Measurements from ENCODE around the gene ZNF385A. TPM values are rescaled to one million over a fixed set of nuclear protein-coding genes. Genes with fewer than 3 reads are reported as not detected.

Gene ZNF385A
- total RNA-seq, 4 donors from 2014 or later: 3.3 to 21.0 (median 18.3) TPM

DNA sequence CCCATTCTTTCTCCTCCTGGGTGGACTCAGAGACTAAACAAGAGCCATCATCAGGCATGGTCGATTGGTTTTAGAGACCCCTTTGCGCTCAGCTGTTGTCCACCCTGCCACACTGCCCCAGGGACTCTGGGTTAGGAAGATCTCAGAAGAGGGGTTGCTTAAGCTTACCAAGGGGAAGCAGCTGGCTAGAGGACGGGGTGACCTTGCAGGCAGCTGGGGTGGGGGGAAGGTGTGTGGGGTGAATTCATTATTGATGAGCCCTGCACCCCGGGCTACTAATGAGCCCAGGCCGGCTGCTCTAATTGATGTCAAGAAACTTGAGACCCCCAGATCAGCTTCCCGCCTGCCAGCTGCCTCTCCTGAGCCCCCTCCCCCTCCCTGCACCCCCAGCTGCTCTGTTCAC, 8.7 kb upstream of the ZNF385A start:
- H3K27ac ChIP-seq: no peak overlapping the region
- intact Hi-C loops (cut with DNase I; ENCODE audit: low total_unique reads) (no loop called here), in situ Hi-C loops (cut with MboI; ENCODE audit: low sequenced_read_pairs in 4 of 4) (no loop called here)
- peaks cover 0 to 26% of the 10 kb centered on the region in 2 donors for H3K36me3 ChIP-seq
- H3K4me1 ChIP-seq: peaks cover 5 to 8% of the 10 kb centered on the region in 2 donors
- H3K9me3 ChIP-seq: no peaks in the 10 kb centered on the region
- no peaks in the 10 kb centered on the region for H3K27me3 ChIP-seq
- DNase-seq (no peak), ATAC-seq (no peak)
- no peak overlapping the region for H3K4me3 ChIP-seq
- TF ChIP-seq POLR2A (IDR thresholded peaks at IDR 0.05): no peak
- TF ChIP-seq, protein P1, sequence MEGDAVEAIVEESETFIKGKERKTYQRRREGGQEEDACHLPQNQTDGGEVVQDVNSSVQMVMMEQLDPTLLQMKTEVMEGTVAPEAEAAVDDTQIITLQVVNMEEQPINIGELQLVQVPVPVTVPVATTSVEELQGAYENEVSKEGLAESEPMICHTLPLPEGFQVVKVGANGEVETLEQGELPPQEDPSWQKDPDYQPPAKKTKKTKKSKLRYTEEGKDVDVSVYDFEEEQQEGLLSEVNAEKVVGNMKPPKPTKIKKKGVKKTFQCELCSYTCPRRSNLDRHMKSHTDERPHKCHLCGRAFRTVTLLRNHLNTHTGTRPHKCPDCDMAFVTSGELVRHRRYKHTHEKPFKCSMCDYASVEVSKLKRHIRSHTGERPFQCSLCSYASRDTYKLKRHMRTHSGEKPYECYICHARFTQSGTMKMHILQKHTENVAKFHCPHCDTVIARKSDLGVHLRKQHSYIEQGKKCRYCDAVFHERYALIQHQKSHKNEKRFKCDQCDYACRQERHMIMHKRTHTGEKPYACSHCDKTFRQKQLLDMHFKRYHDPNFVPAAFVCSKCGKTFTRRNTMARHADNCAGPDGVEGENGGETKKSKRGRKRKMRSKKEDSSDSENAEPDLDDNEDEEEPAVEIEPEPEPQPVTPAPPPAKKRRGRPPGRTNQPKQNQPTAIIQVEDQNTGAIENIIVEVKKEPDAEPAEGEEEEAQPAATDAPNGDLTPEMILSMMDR (IDR thresholded peaks at IDR 0.05 in 4 of 5, conservative IDR thresholded peaks at IDR 0.05 in 1 of 5): no peak

- intact Hi-C loops (cut with DNase I; ENCODE audit: low total_unique reads): no loop called here
- Histone ChIP-seq H3K4me1 (peaks cover 5 to 9% of the 10 kb centered on the region in 2 donors), H3K9me3 (no peaks in the 10 kb centered on the region), H3K36me3 (peaks cover 0 to 20% of the 10 kb centered on the region in 2 donors), H3K27me3 (no peaks in the 10 kb centered on the region), H3K27ac (no peak overlapping the region), H3K4me3 (no peak overlapping the region)
- no peak for TF ChIP-seq POLR2A (IDR thresholded peaks at IDR 0.05)
- TF ChIP-seq, protein P1 (IDR thresholded peaks at IDR 0.05 in 4 of 5, conservative IDR thresholded peaks at IDR 0.05 in 1 of 5): no peak
- DNase-seq (no peak), ATAC-seq (no peak)
- in situ Hi-C loops (cut with MboI; ENCODE audit: low sequenced_read_pairs in 4 of 4): no loop called here
These were observed 8.1 kb upstream of the ZNF385A start for GRCh38 chr12:54392485-54393206.

DNA sequence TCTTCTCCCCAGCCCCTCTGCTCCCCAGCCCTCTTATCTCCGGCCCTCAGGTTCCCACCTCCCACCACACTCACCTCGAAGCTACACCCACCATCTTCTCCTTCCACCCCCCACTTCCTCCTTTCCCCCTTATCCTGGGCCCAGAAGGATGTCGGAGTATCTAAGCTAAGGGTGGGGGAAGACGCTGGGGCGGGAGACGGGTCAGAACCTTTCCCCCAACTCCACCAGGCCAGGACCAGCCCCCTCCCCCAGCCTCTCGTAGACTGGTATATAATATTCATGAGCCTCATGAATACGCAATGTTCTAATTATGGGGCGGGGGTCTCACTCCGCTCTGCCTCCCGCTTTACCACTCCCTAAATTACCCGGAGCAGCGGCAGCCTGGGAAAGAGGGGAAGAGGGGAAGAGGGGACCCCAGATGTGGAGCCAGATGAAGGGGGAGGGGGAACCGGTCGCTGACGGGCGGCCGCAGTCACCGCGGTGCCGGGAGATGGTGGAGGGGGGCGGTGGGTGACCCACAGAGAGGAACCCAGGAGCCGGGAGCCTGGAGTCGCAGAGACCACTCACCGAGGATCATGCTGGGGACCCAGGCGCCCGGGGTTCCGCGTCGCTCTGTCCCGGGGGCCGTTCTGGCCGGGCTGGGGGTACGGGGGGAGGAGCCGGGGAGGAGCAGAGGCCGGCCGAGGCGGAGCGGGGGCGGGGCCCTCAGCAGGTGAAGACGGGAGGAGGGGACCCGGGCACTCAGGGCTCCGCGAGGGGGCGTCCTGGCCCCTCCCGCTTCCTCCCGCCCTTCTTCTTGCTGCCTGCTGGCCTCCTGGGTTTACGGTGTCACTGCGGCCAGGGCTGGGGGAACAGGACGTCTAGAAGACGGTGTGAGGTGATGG, 6.4 kb upstream of the ZNF385A start:
- Histone ChIP-seq H3K9me3 (no peaks in the 10 kb centered on the region), H3K4me1 (peaks cover 18 to 22% of the 10 kb centered on the region in 2 donors), H3K36me3 (peaks cover 0 to 4% of the 10 kb centered on the region in 2 donors), H3K27ac (no peak overlapping the region), H3K27me3 (no peaks in the 10 kb centered on the region), H3K4me3 (peak overlapping the region; percentile 21 to 43 (median 38))
- DNase-seq (no peak), ATAC-seq (no peak)
- in situ Hi-C loops (cut with MboI; ENCODE audit: low sequenced_read_pairs in 4 of 4): no loop called here
- TF ChIP-seq, protein P1 (IDR thresholded peaks at IDR 0.05 in 4 of 5, conservative IDR thresholded peaks at IDR 0.05 in 1 of 5): no peak
- TF ChIP-seq POLR2A (IDR thresholded peaks at IDR 0.05): no peak
- intact Hi-C loops (cut with DNase I; ENCODE audit: low total_unique reads): no loop called here

- TF ChIP-seq, protein P1 (IDR thresholded peaks at IDR 0.05 in 4 of 5, conservative IDR thresholded peaks at IDR 0.05 in 1 of 5): no peak
- Histone ChIP-seq H3K4me1 (peaks cover 25 to 28% of the 10 kb centered on the region in 2 donors), H3K9me3 (no peaks in the 10 kb centered on the region), H3K4me3 (no peak overlapping the region), H3K27me3 (no peaks in the 10 kb centered on the region), H3K27ac (no peak overlapping the region), H3K36me3 (no peaks in the 10 kb centered on the region)
- intact Hi-C loops (cut with DNase I; ENCODE audit: low total_unique reads): no loop called here
- no peak for DNase-seq
- in situ Hi-C loops (cut with MboI; ENCODE audit: low sequenced_read_pairs in 4 of 4): no loop called here
- ATAC-seq: no peak
These were observed 5.7 kb upstream of the ZNF385A start for GRCh38 chr12:54390176-54390667.
